ENCODE results near the gene TSPEAR.
"Not testable (repeated sequence)": the region's sequence is repeated elsewhere in the genome, so short reads cannot be mapped to it uniquely, and the experiment has no call there.

DNA sequence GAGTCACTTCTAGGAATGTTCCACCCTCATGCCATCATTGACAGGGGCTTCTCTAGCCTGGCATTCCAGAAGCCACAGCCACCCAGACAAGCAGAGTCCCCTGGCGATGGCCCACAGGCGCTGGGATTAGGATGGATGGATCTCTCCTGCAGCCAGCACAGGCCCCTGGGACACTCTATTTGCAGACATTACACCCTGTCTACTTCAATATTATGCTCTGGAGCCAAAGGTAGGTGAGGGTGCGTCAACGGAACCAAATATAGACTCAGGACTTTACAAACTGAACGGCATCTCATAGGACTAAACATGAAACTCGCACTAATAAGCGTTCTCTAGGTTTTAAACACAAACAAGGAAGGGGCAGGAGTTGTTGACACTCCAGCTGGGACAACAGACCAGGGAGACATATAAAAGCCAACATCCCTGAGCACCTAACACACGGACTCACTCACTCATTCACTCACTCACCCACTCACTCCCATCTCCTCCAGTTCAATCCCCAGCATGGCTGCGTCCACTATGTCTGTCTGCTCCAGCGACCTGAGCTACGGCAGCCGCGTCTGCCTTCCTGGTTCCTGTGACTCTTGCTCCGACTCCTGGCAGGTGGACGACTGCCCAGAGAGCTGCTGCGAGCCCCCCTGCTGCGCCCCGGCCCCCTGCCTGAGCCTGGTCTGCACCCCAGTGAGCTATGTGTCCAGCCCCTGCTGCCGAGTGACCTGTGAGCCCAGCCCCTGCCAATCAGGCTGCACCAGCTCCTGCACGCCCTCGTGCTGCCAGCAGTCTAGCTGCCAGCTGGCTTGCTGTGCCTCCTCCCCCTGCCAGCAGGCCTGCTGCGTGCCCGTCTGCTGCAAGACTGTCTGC is 111.0 kb downstream of the TSPEAR start, which contains the start of gene KRTAP10-7:
- TF ChIP-seq, protein P1, sequence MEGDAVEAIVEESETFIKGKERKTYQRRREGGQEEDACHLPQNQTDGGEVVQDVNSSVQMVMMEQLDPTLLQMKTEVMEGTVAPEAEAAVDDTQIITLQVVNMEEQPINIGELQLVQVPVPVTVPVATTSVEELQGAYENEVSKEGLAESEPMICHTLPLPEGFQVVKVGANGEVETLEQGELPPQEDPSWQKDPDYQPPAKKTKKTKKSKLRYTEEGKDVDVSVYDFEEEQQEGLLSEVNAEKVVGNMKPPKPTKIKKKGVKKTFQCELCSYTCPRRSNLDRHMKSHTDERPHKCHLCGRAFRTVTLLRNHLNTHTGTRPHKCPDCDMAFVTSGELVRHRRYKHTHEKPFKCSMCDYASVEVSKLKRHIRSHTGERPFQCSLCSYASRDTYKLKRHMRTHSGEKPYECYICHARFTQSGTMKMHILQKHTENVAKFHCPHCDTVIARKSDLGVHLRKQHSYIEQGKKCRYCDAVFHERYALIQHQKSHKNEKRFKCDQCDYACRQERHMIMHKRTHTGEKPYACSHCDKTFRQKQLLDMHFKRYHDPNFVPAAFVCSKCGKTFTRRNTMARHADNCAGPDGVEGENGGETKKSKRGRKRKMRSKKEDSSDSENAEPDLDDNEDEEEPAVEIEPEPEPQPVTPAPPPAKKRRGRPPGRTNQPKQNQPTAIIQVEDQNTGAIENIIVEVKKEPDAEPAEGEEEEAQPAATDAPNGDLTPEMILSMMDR (IDR thresholded peaks at IDR 0.05): not testable (repeated sequence)
- not testable (repeated sequence) for TF ChIP-seq POLR2A (IDR thresholded peaks at IDR 0.05)

Data from thyroid gland (tissue), 4 donors.